HG03439 (cell line): ENCODE results near the gene LAMB1.
"Not testable (repeated sequence)": the region's sequence is repeated elsewhere in the genome, so short reads cannot be mapped to it uniquely, and the experiment has no call there.

Source experiments
- ATAC-seq: cut with Tn5 transposase; IDR thresholded peaks from one replicate; pipeline ENCODE4 v1.9.1; 2021; ENCODE audit warnings: mild to moderate bottlenecking, moderate library complexity; ENCODE audit not compliant: unreplicated experiment

Gene LAMB1

GRCh38 chr7:108002726-108003598 lies at the start of gene LAMB1:
Gene LAMB1 (minus strand): TSS chr7:108003161. CDS start chr7:108002885, 276 bp downstream.
- no peak for ATAC-seq

- no peak for ATAC-seq
Measured at GRCh38 chr7:108051454-108051853, 48.5 kb upstream of the LAMB1 start.

- no peak for ATAC-seq
Measured at GRCh38 chr7:108049962-108050361, 47.0 kb upstream of the LAMB1 start.

- ATAC-seq, result no peak
Measured at GRCh38 chr7:108048422-108048821, 45.5 kb upstream of the LAMB1 start.

- no peak for ATAC-seq
Measured at GRCh38 chr7:108046952-108047506, 44.1 kb upstream of the LAMB1 start.

GRCh38 chr7:108045669-108046068 lies 42.7 kb upstream of the LAMB1 start:
- ATAC-seq, result no peak

- no peak for ATAC-seq
Measured at GRCh38 chr7:108045154-108045553, 42.2 kb upstream of the LAMB1 start.

- no peak for ATAC-seq
Measured at GRCh38 chr7:108044345-108044744, 41.4 kb upstream of the LAMB1 start.

- no peak for ATAC-seq
Measured at GRCh38 chr7:108038986-108039385, 36.0 kb upstream of the LAMB1 start.

- ATAC-seq, result no peak
Measured at GRCh38 chr7:108037741-108038140, 34.8 kb upstream of the LAMB1 start.

GRCh38 chr7:108037140-108037539 lies 34.2 kb upstream of the LAMB1 start:
- no peak for ATAC-seq

GRCh38 chr7:108034586-108034985 lies 31.6 kb upstream of the LAMB1 start:
- no peak for ATAC-seq

GRCh38 chr7:108033776-108034497 lies 31.0 kb upstream of the LAMB1 start:
- no peak for ATAC-seq

- ATAC-seq, result not testable (repeated sequence)
Measured at GRCh38 chr7:108033309-108033708, 30.3 kb upstream of the LAMB1 start.

- ATAC-seq, result no peak
Measured at GRCh38 chr7:108030516-108030915, 27.6 kb upstream of the LAMB1 start.

GRCh38 chr7:108029034-108029433 lies 26.1 kb upstream of the LAMB1 start:
- ATAC-seq, result no peak

GRCh38 chr7:108028111-108028510 lies 25.1 kb upstream of the LAMB1 start:
- no peak for ATAC-seq

- no peak for ATAC-seq
Measured at GRCh38 chr7:108027239-108027638, 24.3 kb upstream of the LAMB1 start.

GRCh38 chr7:108026647-108027046 lies 23.7 kb upstream of the LAMB1 start:
- ATAC-seq, result no peak

GRCh38 chr7:108026116-108026515 lies 23.2 kb upstream of the LAMB1 start:
- no peak for ATAC-seq

- no peak for ATAC-seq
Measured at GRCh38 chr7:108024538-108024937, 21.6 kb upstream of the LAMB1 start.

- no peak for ATAC-seq
Measured at GRCh38 chr7:108020585-108020984, 17.6 kb upstream of the LAMB1 start.
